Mesendoderm (in vitro differentiated cells): Measurements from ENCODE around the gene KRTAP9-1.
"Not testable (repeated sequence)": the region's sequence is repeated elsewhere in the genome, so short reads cannot be mapped to it uniquely, and the experiment has no call there.

Experiments used
- DNase-seq: peaks from one replicate; pipeline ENCODE4 v3.0.0; 2013
- H2AK5ac ChIP-seq: 2 replicates; pipeline ENCODE4 v1.6.1; 2013; ENCODE audit warnings: low read length, inconsistent platforms
- H2BK120ac ChIP-seq: 2 replicates; pipeline ENCODE4 v1.6.1; 2013; ENCODE audit warnings: low read depth, mild to moderate bottlenecking, low read length, moderate library complexity, mixed read lengths
- H2BK15ac ChIP-seq: replicated peaks from 2 replicates; pipeline ENCODE4 v1.6.1; 2013; ENCODE audit warnings: low read depth, mild to moderate bottlenecking, moderate library complexity
- H2BK5ac ChIP-seq: 2 replicates; pipeline ENCODE4 v1.6.1; 2013; ENCODE audit warnings: low read length, inconsistent platforms
- H3K18ac ChIP-seq: 2 replicates; pipeline ENCODE4 v1.6.1; 2013; ENCODE audit warnings: mild to moderate bottlenecking, low read length, mixed read lengths
- H3K23ac ChIP-seq: one replicate; pipeline ENCODE4 v1.6.1; 2013; ENCODE audit warnings: low read length
- H3K27ac ChIP-seq: 2 replicates; pipeline ENCODE4 v1.5.1; 2013; ENCODE audit warnings: low read depth, mild to moderate bottlenecking, inconsistent platforms, low read length, moderate library complexity
- H3K27me3 ChIP-seq: 2 replicates; pipeline ENCODE4 v1.6.1; 2013; ENCODE audit warnings: low read length, control low read depth, mild to moderate bottlenecking, inconsistent platforms; ENCODE audit not compliant: insufficient read depth, poor library complexity
- H3K36me3 ChIP-seq: 2 replicates; pipeline ENCODE4 v1.6.1; 2013; ENCODE audit warnings: low read length, inconsistent platforms; ENCODE audit not compliant: control insufficient read depth, insufficient read depth
- H3K4ac ChIP-seq: one replicate; pipeline ENCODE4 v1.6.1; 2013; ENCODE audit warnings: low read depth, mild to moderate bottlenecking, low read length, moderate library complexity
- H3K4me1 ChIP-seq: 2 replicates; pipeline ENCODE4 v1.6.1; 2013; ENCODE audit warnings: low read depth, low read length, inconsistent platforms; ENCODE audit not compliant: control insufficient read depth
- H3K4me2 ChIP-seq: 2 replicates; pipeline ENCODE4 v1.6.1; 2013; ENCODE audit warnings: low read length
- H3K4me3 ChIP-seq: 2 replicates; pipeline ENCODE4 v1.5.1; 2013; ENCODE audit warnings: mild to moderate bottlenecking, low read length
- H3K56ac ChIP-seq: one replicate; pipeline ENCODE4 v1.6.1; 2013; ENCODE audit warnings: low read length
- H3K79me1 ChIP-seq: 2 replicates; pipeline ENCODE4 v1.6.1; 2013; ENCODE audit warnings: low read length, inconsistent platforms
- H3K79me2 ChIP-seq: 2 replicates; pipeline ENCODE4 v1.6.1; 2013; ENCODE audit warnings: mild to moderate bottlenecking, low read length; ENCODE audit not compliant: control insufficient read depth, insufficient read depth
- H3K9ac ChIP-seq: 2 replicates; pipeline ENCODE4 v1.6.1; 2013; ENCODE audit warnings: low read length, inconsistent platforms
- H4K5ac ChIP-seq: one replicate; pipeline ENCODE4 v1.6.1; 2013; ENCODE audit warnings: low read length
- H4K8ac ChIP-seq: one replicate; pipeline ENCODE4 v1.6.1; 2013; ENCODE audit warnings: low read depth, mild to moderate bottlenecking, control low read depth, low read length, moderate library complexity
- WGBS: extraction: QIAGEN DNeasy Blood & Tissue Kit; methylation state at CpG from one replicate; pipeline ENCODE4 v1.1.7; 2013; ENCODE audit warnings: low lambda C conversion rate, missing lambda C conversion rate; ENCODE audit not compliant: insufficient coverage; ENCODE audit errors: extremely low coverage; 5-methylcytosine and 5-hydroxymethylcytosine counted together

Gene KRTAP9-1

DNA sequence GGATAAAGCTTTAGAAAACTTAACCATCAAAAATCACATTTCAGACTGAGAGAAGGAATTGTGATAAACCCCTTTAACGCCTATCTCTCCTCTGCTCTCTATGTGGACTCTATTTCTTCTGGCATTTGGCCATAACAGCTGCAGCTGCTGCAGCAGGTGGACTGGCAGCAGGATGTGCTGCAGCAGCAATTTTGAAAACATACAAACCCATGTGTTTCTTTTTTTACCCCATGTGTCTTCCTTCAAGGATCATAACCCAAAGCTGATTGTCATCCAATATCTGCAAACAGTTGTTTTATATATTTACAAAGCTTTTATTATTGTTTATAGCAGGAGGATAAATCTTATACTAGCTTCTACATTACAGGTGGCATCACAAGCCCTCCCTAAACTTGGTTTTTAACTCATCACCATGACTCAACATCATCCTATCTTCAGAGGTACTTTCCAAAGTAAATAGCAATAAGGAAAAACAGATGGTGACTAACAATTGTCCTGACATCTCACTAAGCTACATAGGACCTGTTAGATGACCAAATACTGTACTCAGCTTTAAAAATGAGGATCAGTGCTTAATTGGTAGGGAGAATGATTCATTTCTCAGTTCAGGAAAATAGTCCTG is 22.3 kb downstream of the KRTAP9-1 start:
- Histone ChIP-seq H3K4ac (no peak overlapping the region), H3K27me3 (no peaks in the 10 kb centered on the region), H2AK5ac (no peak overlapping the region), H3K27ac (no peak overlapping the region), H3K79me2 (no peaks in the 10 kb centered on the region), H2BK15ac (no peak overlapping the region), H3K9ac (no peak overlapping the region), H4K5ac (no peak overlapping the region), H3K36me3 (no peaks in the 10 kb centered on the region), H3K4me3 (no peak overlapping the region), H3K4me1 (no peaks in the 10 kb centered on the region), H3K18ac (no peak overlapping the region), H3K4me2 (no peak overlapping the region), H3K56ac (no peak overlapping the region), H2BK5ac (no peak overlapping the region), H2BK120ac (no peak overlapping the region), H3K79me1 (no peaks in the 10 kb centered on the region), H4K8ac (no peak overlapping the region), H3K23ac (no peak overlapping the region)
- no CpG with 5 or more reads among the region's 1 CpG for WGBS
- no peak for DNase-seq

DNA sequence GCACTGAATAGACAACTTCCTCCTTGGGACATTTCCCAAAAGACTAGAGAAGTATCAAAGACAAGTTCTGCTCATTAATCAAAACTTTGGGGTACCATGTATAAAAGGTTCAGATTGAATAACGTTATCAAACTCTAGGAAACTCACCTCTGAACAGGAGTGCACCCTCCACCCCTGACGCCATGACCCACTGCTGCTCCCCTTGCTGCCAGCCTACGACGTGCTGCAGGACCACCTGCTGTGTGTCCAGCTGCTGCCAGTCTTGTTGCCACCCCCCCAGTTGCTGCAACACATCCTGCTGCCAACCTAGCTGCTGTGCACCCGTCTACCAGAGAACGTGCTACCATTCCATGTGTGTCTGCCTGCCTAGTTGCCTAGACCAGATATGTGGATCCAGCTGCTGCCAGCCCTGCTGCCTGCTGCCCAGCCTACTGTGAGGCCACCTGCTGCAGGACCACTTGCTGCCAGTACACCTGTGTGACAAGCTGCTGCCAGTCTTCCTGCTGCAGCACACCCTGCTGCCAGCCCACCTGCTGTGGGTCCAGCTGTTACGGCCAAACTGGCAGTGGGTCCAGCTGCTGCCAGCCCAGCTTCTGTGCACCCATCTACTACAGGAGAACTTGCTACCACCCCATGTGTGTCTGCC is 23.0 kb downstream of the KRTAP9-1 start:
- WGBS = no CpG with 5 or more reads among the region's 7 CpGs
- Histone ChIP-seq H2BK5ac (no peak overlapping the region), H3K4me1 (no peaks in the 10 kb centered on the region), H3K27ac (no peak overlapping the region), H3K56ac (no peak overlapping the region), H3K4me2 (no peak overlapping the region), H3K36me3 (no peaks in the 10 kb centered on the region), H4K5ac (no peak overlapping the region), H3K79me2 (no peaks in the 10 kb centered on the region), H3K23ac (no peak overlapping the region), H2AK5ac (no peak overlapping the region), H3K79me1 (no peaks in the 10 kb centered on the region), H4K8ac (no peak overlapping the region), H3K27me3 (no peaks in the 10 kb centered on the region), H2BK15ac (no peak overlapping the region), H3K4me3 (no peak overlapping the region), H3K18ac (no peak overlapping the region), H2BK120ac (no peak overlapping the region), H3K9ac (no peak overlapping the region), H3K4ac (no peak overlapping the region)
- DNase-seq = no peak

DNA sequence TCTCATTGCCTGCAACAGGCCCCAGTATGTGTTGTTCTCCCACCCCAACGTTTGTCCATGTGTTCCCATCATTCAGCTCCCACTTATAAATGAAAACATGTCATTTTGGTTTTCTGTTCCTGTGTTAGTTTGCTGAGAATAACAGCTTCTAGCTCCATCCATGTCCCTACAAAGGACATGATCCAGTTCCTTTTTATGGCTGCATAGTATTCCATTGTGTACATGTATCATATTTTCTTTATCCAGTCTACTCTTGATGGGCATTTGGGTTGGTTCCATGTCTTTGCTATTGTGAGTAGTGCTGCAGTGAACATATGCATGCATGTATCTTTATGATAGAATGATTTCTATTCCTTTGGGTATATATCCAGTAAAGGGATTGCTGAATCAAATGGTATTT is 26.0 kb downstream of the KRTAP9-1 start:
- Histone ChIP-seq H3K36me3 (no peaks in the 10 kb centered on the region), H4K8ac (no peak overlapping the region), H2BK120ac (no peak overlapping the region), H3K27me3 (no peaks in the 10 kb centered on the region), H2BK5ac (no peak overlapping the region), H3K56ac (no peak overlapping the region), H3K4me1 (no peaks in the 10 kb centered on the region), H2AK5ac (no peak overlapping the region), H3K4me3 (no peak overlapping the region), H3K4me2 (no peak overlapping the region), H3K27ac (no peak overlapping the region), H3K79me2 (no peaks in the 10 kb centered on the region), H3K79me1 (no peaks in the 10 kb centered on the region), H2BK15ac (no peak overlapping the region), H3K4ac (no peak overlapping the region), H4K5ac (no peak overlapping the region), H3K9ac (no peak overlapping the region), H3K23ac (no peak overlapping the region), H3K18ac (no peak overlapping the region)
- no peak for DNase-seq
- WGBS = no CpG with 5 or more reads among the region's 1 CpG

DNA sequence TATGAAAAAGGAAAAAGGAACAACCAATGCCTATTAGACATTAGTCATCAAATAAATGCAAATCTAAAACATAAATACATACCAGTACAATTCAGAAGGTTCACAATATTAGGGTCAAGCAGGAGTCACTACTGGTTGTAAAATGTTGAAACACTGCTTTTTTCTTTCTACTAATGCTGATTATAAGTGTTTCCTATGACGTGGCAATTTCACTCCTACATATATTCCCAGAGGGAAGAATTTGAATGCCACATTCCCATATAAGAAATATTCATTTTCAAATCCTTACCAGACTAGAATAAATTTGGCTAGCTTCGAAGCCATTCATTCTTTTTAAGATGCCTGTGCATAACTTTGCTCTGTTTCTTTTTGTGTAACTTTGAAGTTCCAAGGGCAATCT is 34.1 kb downstream of the KRTAP9-1 start:
- Histone ChIP-seq H3K18ac (no peak overlapping the region), H3K4me3 (no peak overlapping the region), H3K4me1 (no peaks in the 10 kb centered on the region), H3K4me2 (no peak overlapping the region), H3K27ac (no peak overlapping the region), H4K5ac (no peak overlapping the region), H4K8ac (no peak overlapping the region), H2BK120ac (no peak overlapping the region), H3K9ac (no peak overlapping the region), H2BK15ac (no peak overlapping the region), H3K79me1 (no peaks in the 10 kb centered on the region), H3K4ac (no peak overlapping the region), H2BK5ac (no peak overlapping the region), H3K23ac (no peak overlapping the region), H3K79me2 (no peaks in the 10 kb centered on the region), H3K36me3 (no peaks in the 10 kb centered on the region), H3K27me3 (no peaks in the 10 kb centered on the region), H2AK5ac (no peak overlapping the region), H3K56ac (no peak overlapping the region)
- no peak for DNase-seq
- no CpG with 5 or more reads among the region's 2 CpGs for WGBS

DNA sequence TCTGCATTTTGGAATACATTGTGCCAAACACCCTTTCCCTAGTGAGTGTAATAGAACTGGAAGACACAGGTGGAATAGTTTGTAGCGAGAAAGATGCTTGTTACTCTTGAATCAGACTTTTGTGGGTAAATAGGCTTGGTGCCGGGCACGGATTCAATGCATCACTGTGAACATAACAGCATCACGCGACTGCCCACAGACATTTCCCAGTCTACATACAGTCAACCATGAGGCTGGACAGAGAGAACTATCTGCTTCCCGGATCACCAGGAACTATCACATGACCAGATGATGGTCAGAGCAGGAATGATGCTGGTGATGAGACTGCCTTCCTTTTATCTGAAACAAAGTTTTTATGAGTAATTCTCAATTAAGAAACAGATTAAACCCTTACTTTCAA is 36.4 kb downstream of the KRTAP9-1 start:
- H3K27me3 ChIP-seq = no peaks in the 10 kb centered on the region
- H2AK5ac ChIP-seq = no peak overlapping the region
- no peaks in the 10 kb centered on the region for H3K79me2 ChIP-seq
- no peak overlapping the region for H3K9ac ChIP-seq
- H4K8ac ChIP-seq = no peak overlapping the region
- H3K56ac ChIP-seq = no peak overlapping the region
- H2BK120ac ChIP-seq = no peak overlapping the region
- H3K4me2 ChIP-seq = no peak overlapping the region
- H3K18ac ChIP-seq = no peak overlapping the region
- H3K23ac ChIP-seq = no peak overlapping the region
- H3K27ac ChIP-seq = no peak overlapping the region
- no peaks in the 10 kb centered on the region for H3K4me1 ChIP-seq
- no peak overlapping the region for H3K4me3 ChIP-seq
- H4K5ac ChIP-seq = no peak overlapping the region
- no peaks in the 10 kb centered on the region for H3K79me1 ChIP-seq
- H3K36me3 ChIP-seq = no peaks in the 10 kb centered on the region
- H2BK15ac ChIP-seq = no peak overlapping the region
- no peak overlapping the region for H3K4ac ChIP-seq
- no peak for DNase-seq
- no CpG with 5 or more reads among the region's 6 CpGs for WGBS
- H2BK5ac ChIP-seq = no peak overlapping the region

DNA sequence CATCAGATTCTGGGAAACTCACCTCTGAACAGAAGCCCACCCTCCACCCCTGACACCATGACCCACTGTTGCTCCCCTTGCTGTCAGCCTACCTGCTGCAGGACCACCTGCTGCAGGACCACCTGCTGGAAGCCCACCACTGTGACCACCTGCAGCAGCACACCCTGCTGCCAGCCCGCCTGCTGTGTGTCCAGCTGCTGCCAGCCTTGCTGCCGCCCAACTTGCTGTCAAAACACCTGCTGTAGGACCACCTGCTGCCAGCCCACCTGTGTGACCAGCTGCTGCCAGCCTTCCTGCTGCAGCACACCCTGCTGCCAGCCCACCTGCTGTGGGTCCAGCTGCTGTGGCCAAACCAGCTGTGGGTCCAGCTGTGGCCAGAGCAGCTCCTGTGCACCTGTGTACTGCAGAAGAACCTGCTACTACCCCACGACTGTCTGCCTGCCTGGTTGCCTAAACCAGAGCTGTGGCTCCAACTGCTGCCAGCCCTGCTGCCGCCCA is 37.0 kb downstream of the KRTAP9-1 start, which contains the start of gene KRTAP9-2:
Gene KRTAP9-2 (plus strand): TSS at position 51 of the 498 bp plus-strand sequence. CDS start 7 bp downstream, at position 58.
- not testable (repeated sequence) for H3K79me1 ChIP-seq, H4K8ac ChIP-seq, DNase-seq, H3K23ac ChIP-seq, H3K9ac ChIP-seq, H3K4me2 ChIP-seq, H3K56ac ChIP-seq, H2AK5ac ChIP-seq, H2BK120ac ChIP-seq, H3K4ac ChIP-seq, H3K4me3 ChIP-seq, H3K4me1 ChIP-seq, H2BK5ac ChIP-seq, H4K5ac ChIP-seq, H3K27me3 ChIP-seq, H3K36me3 ChIP-seq, H3K27ac ChIP-seq, H3K79me2 ChIP-seq, H2BK15ac ChIP-seq, H3K18ac ChIP-seq
- WGBS = no CpG with 5 or more reads among the region's 4 CpGs
